Left lobe of liver (tissue), 2 donors: ENCODE measurements around the gene FANCI. TPM values are rescaled to one million over a fixed set of nuclear protein-coding genes. Genes with fewer than 3 reads are reported as not detected.
A peak's percentile ranks its signal among the peaks of the same experiment; 100 is the strongest.

Source experiments
- ATAC-seq: fragments of 200-7000 bp; cut with Tn5 transposase; one replicate; pipeline ENCODE4 v1.9.1; 2020; ENCODE audit warnings: mild to moderate bottlenecking, moderate library complexity
- DNase-seq: peaks from one replicate; pipeline ENCODE4 v3.0.0-alpha.2; 2020; ENCODE audit warnings: low spot score
- total RNA-seq: library from RNA; stranded (reverse); gene quantifications from one replicate; pipeline ENCODE4 v1.2.1, GENCODE V29; 2021
- donor health status: DM: no; HTN: no; CAD: no; lungs with moderate emphysema.
- donor health status: DM: no; HTN: yes; CAD: no.

The FANCI gene
- total RNA-seq, 1 donor from 2014 or later = 3.3 TPM

GRCh38 chr15:89358755-89359439 lies 115.1 kb downstream of the FANCI start:
- DNase-seq (peak; percentile 81), ATAC-seq (peak; percentile 93)

GRCh38 chr15:89359471-89360293 lies 115.9 kb downstream of the FANCI start:
- DNase-seq = no peak
- no peak for ATAC-seq

GRCh38 chr15:89360294-89360971 lies 116.7 kb downstream of the FANCI start:
- DNase-seq = no peak
- ATAC-seq = no peak

- peak; percentile 63 for ATAC-seq
- DNase-seq = peak; percentile 63
Measured at GRCh38 chr15:89361451-89362202, 117.8 kb downstream of the FANCI start.

GRCh38 chr15:89362203-89363101 lies 118.7 kb downstream of the FANCI start:
- no peak for ATAC-seq
- no peak for DNase-seq

GRCh38 chr15:89363133-89363532 lies 119.4 kb downstream of the FANCI start:
- ATAC-seq = no peak

GRCh38 chr15:89363770-89364169 lies 120.0 kb downstream of the FANCI start:
- no peak for ATAC-seq
- DNase-seq = no peak

More at GRCh38 chr15:89363133-89363532, 119.4 kb downstream of the FANCI start:
- no peak for DNase-seq

GRCh38 chr15:89364341-89364740 lies 120.6 kb downstream of the FANCI start:
- DNase-seq (no peak), ATAC-seq (peak; percentile 44)

GRCh38 chr15:89364741-89365450 lies 121.1 kb downstream of the FANCI start:
- peak; percentile 20 for ATAC-seq
- no peak for DNase-seq

- ATAC-seq (no peak), DNase-seq (no peak)
Measured at GRCh38 chr15:89365462-89366065, 121.8 kb downstream of the FANCI start.

Other genes with a start within 250 kb of the FANCI start
- gene ABHD2, start 155.5 kb upstream of the FANCI start, total RNA-seq = 385 TPM
- gene RLBP1, start 22.4 kb upstream of the FANCI start, total RNA-seq = not detected
- gene POLG, start 90.8 kb downstream of the FANCI start, total RNA-seq = 36.0 TPM